ENCODE data around the gene DOCK1.

DOCK1 gene

GRCh38 chr10:127402596-127403409 is 497.6 kb downstream of the DOCK1 start:
- no peak for DNase-seq (ENCODE audit: low read depth)

- DNase-seq (ENCODE audit: low read depth), result no peak
These were observed 500.0 kb downstream of the DOCK1 start for GRCh38 chr10:127405221-127405620.

- DNase-seq (ENCODE audit: low read depth), result no peak
These were observed 500.9 kb downstream of the DOCK1 start for GRCh38 chr10:127406018-127406550.

- DNase-seq (ENCODE audit: low read depth), result no peak
These were observed 502.3 kb downstream of the DOCK1 start for GRCh38 chr10:127407551-127407950.

- no peak for DNase-seq (ENCODE audit: low read depth)
These were observed 503.0 kb downstream of the DOCK1 start for GRCh38 chr10:127408112-127408710.

GRCh38 chr10:127408733-127409132 is 503.5 kb downstream of the DOCK1 start:
- no peak for DNase-seq (ENCODE audit: low read depth)

GRCh38 chr10:127410030-127410429 is 504.8 kb downstream of the DOCK1 start:
- no peak for DNase-seq (ENCODE audit: low read depth)

GRCh38 chr10:127411062-127411461 is 505.8 kb downstream of the DOCK1 start:
- no peak for DNase-seq (ENCODE audit: low read depth)

- no peak for DNase-seq (ENCODE audit: low read depth)
These were observed 508.1 kb downstream of the DOCK1 start for GRCh38 chr10:127413326-127413725.

GRCh38 chr10:127414024-127414423 is 508.8 kb downstream of the DOCK1 start:
- no peak for DNase-seq (ENCODE audit: low read depth)

- no peak for DNase-seq (ENCODE audit: low read depth)
These were observed 509.9 kb downstream of the DOCK1 start for GRCh38 chr10:127415116-127415515.

- no peak for DNase-seq (ENCODE audit: low read depth)
These were observed 510.8 kb downstream of the DOCK1 start for GRCh38 chr10:127415901-127416581.

- DNase-seq (ENCODE audit: low read depth), result no peak
These were observed 511.8 kb downstream of the DOCK1 start for GRCh38 chr10:127417031-127417430.

GRCh38 chr10:127417686-127418401 is 512.6 kb downstream of the DOCK1 start:
- DNase-seq (ENCODE audit: low read depth), result no peak

- DNase-seq (ENCODE audit: low read depth), result no peak
These were observed 513.4 kb downstream of the DOCK1 start for GRCh38 chr10:127418536-127419168.

GRCh38 chr10:127420138-127420684 is 515.0 kb downstream of the DOCK1 start:
- no peak for DNase-seq (ENCODE audit: low read depth)

- DNase-seq (ENCODE audit: low read depth), result no peak
These were observed 518.1 kb downstream of the DOCK1 start for GRCh38 chr10:127423218-127423915.

- no peak for DNase-seq (ENCODE audit: low read depth)
These were observed 519.5 kb downstream of the DOCK1 start for GRCh38 chr10:127424594-127425264.

GRCh38 chr10:127426746-127427145 is 521.5 kb downstream of the DOCK1 start:
- no peak for DNase-seq (ENCODE audit: low read depth)

- no peak for DNase-seq (ENCODE audit: low read depth)
These were observed 522.7 kb downstream of the DOCK1 start for GRCh38 chr10:127427926-127428325.

Measured in stimulated activated CD4-positive, alpha-beta T cell treated with anti-CD3 and anti-CD28 coated beads, Interleukin-2, amount 100 ng/mL, for 4 hours (primary cell).